HCT116 (cell line): ENCODE results near the gene SLC39A1.

Experiments
- CEBPB ChIP-seq: IDR thresholded peaks from 2 replicates; pipeline ENCODE4 v1.6.1; 2012; ENCODE audit warnings: low read depth
- EGR1 ChIP-seq: IDR thresholded peaks from 2 replicates; pipeline ENCODE4 v1.6.1; 2012; ENCODE audit warnings: low read depth
- ELF1 ChIP-seq: IDR thresholded peaks from 2 replicates; pipeline ENCODE4 v1.6.1; 2012; ENCODE audit warnings: low read depth, borderline replicate concordance
- EZH2 ChIP-seq: fragments of 200-600 bp; sonication (generic); IDR thresholded peaks from 2 replicates; pipeline ENCODE4 v1.6.1; 2017; ENCODE audit warnings: antibody characterized with exemption, mixed run types
- EZH2phosphoT487 ChIP-seq: fragments of 200-600 bp; IDR thresholded peaks from 2 replicates; pipeline ENCODE4 v1.6.1; 2018; ENCODE audit warnings: antibody characterized with exemption, borderline replicate concordance
- POLR2A ChIP-seq: IDR thresholded peaks from 2 replicates; pipeline ENCODE4 v1.7.0; 2011; ENCODE audit warnings: borderline replicate concordance; ENCODE audit not compliant: insufficient read depth, insufficient read length; ENCODE audit errors: extremely low read depth
- POLR2AphosphoS5 ChIP-seq: IDR thresholded peaks from 2 replicates; pipeline ENCODE4 v1.6.1; 2011; ENCODE audit warnings: mild to moderate bottlenecking, low read depth, low read length, moderate library complexity
- SP1 ChIP-seq: IDR thresholded peaks from 2 replicates; pipeline ENCODE4 v1.6.1; 2012; ENCODE audit warnings: low read depth
- TF ChIP-seq, protein P1 (sequence below), 3 experiments: fragments of 200-600 bp in 1 of 3; sonication (generic) in 1 of 3; IDR thresholded peaks in 2 of 3; conservative IDR thresholded peaks in 1 of 3; 2 replicates each; pipeline ENCODE4 v1.5.1; 2012 to 2017; ENCODE audit warnings: low read depth in 2 of 3, low read length in 2 of 3, antibody characterized with exemption in 1 of 3, borderline replicate concordance in 1 of 3, control low read depth in 1 of 3, mild to moderate bottlenecking in 1 of 3, mixed read lengths in 1 of 3, mixed run types in 1 of 3, moderate library complexity in 1 of 3; ENCODE audit not compliant: insufficient read depth in 1 of 3
- TF ChIP-seq, protein P2 (sequence below): IDR thresholded peaks from 2 replicates; pipeline ENCODE4 v1.6.1; 2012

DNA sequence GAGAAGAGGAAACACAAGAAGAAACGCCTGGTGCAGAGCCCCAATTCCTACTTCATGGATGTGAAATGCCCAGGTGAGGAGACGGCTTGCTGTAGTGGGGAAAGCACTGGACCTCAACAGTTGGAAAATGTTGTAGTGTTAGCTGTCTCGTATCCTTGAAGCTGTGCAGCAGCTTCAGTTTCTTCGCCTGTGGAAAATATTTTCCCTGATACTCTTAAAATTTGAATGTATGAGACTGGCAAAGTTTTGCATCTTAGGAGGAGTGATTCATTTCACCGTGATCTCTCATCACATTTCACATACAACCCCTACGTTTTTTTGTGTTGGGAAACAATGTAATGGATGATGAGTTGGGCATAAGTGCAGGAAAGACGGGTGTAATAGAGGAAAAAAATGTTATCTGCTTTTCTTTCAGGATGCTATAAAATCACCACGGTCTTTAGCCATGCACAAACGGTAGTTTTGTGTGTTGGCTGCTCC lies 27.9 kb upstream of the SLC39A1 start:
- no peak for TF ChIP-seq SP1
- no peak for TF ChIP-seq POLR2AphosphoS5
- no peak for TF ChIP-seq EZH2
- TF ChIP-seq, protein P1, sequence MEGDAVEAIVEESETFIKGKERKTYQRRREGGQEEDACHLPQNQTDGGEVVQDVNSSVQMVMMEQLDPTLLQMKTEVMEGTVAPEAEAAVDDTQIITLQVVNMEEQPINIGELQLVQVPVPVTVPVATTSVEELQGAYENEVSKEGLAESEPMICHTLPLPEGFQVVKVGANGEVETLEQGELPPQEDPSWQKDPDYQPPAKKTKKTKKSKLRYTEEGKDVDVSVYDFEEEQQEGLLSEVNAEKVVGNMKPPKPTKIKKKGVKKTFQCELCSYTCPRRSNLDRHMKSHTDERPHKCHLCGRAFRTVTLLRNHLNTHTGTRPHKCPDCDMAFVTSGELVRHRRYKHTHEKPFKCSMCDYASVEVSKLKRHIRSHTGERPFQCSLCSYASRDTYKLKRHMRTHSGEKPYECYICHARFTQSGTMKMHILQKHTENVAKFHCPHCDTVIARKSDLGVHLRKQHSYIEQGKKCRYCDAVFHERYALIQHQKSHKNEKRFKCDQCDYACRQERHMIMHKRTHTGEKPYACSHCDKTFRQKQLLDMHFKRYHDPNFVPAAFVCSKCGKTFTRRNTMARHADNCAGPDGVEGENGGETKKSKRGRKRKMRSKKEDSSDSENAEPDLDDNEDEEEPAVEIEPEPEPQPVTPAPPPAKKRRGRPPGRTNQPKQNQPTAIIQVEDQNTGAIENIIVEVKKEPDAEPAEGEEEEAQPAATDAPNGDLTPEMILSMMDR (IDR thresholded peaks at IDR 0.05 in 2 of 3, conservative IDR thresholded peaks at IDR 0.05 in 1 of 3; ENCODE audit: borderline replicate concordance in 1 of 3, insufficient read depth in 1 of 3, low read depth in 2 of 3, low read length in 2 of 3) = no peak
- no peak for TF ChIP-seq EZH2phosphoT487
- no peak for TF ChIP-seq POLR2A
- TF ChIP-seq EGR1 = no peak
- TF ChIP-seq, protein P2, sequence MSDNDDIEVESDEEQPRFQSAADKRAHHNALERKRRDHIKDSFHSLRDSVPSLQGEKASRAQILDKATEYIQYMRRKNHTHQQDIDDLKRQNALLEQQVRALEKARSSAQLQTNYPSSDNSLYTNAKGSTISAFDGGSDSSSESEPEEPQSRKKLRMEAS = no peak
- TF ChIP-seq ELF1 = no peak
- TF ChIP-seq CEBPB = no peak
